ENCODE measurements around the gene SEMA5B. TPM values are rescaled to one million over a fixed set of nuclear protein-coding genes. Genes with fewer than 3 reads are reported as not detected.

The SEMA5B gene
- total RNA-seq, 1 donor from 2014 or later, result 61.1 TPM

- peaks cover 2% of the 10 kb centered on the region for H3K9me3 Mint-ChIP-seq (ENCODE audit: unreplicated experiment)
- peaks cover 25% of the 10 kb centered on the region for H3K4me1 Mint-ChIP-seq (ENCODE audit: low read depth, unreplicated experiment)
- H3K27me3 Mint-ChIP-seq (ENCODE audit: unreplicated experiment), result peaks cover 2% of the 10 kb centered on the region
- H3K4me3 Mint-ChIP-seq (ENCODE audit: unreplicated experiment), result no peak overlapping the region
- no peak overlapping the region for H3K27ac Mint-ChIP-seq (ENCODE audit: unreplicated experiment)
- no peak for DNase-seq
- TF ChIP-seq CTCF (IDR thresholded peaks at IDR 0.05; ENCODE audit: partially characterized antibody, unreplicated experiment), result no peak
- no peaks in the 10 kb centered on the region for H3K36me3 Mint-ChIP-seq (ENCODE audit: unreplicated experiment)
These were observed 90.6 kb downstream of the SEMA5B start for GRCh38 chr3:122936986-122937385.

GRCh38 chr3:122936335-122936734 is 91.2 kb downstream of the SEMA5B start:
- DNase-seq, result no peak
- no peak for TF ChIP-seq CTCF (IDR thresholded peaks at IDR 0.05; ENCODE audit: partially characterized antibody, unreplicated experiment)
- H3K27ac Mint-ChIP-seq (ENCODE audit: unreplicated experiment), result no peak overlapping the region
- peaks cover 2% of the 10 kb centered on the region for H3K9me3 Mint-ChIP-seq (ENCODE audit: unreplicated experiment)
- no peaks in the 10 kb centered on the region for H3K36me3 Mint-ChIP-seq (ENCODE audit: unreplicated experiment)
- H3K4me1 Mint-ChIP-seq (ENCODE audit: low read depth, unreplicated experiment), result peaks cover 25% of the 10 kb centered on the region
- peaks cover 2% of the 10 kb centered on the region for H3K27me3 Mint-ChIP-seq (ENCODE audit: unreplicated experiment)
- H3K4me3 Mint-ChIP-seq (ENCODE audit: unreplicated experiment), result no peak overlapping the region

GRCh38 chr3:122934251-122934650 is 93.3 kb downstream of the SEMA5B start:
- TF ChIP-seq CTCF (IDR thresholded peaks at IDR 0.05; ENCODE audit: partially characterized antibody, unreplicated experiment), result no peak
- DNase-seq, result no peak
- Mint-ChIP-seq H3K27ac (ENCODE audit: unreplicated experiment) (no peak overlapping the region), H3K36me3 (ENCODE audit: unreplicated experiment) (no peaks in the 10 kb centered on the region), H3K27me3 (ENCODE audit: unreplicated experiment) (peaks cover 5% of the 10 kb centered on the region), H3K4me1 (ENCODE audit: low read depth, unreplicated experiment) (peaks cover 27% of the 10 kb centered on the region), H3K9me3 (ENCODE audit: unreplicated experiment) (peaks cover 3% of the 10 kb centered on the region), H3K4me3 (ENCODE audit: unreplicated experiment) (no peak overlapping the region)

GRCh38 chr3:122932251-122932967 is 95.2 kb downstream of the SEMA5B start:
- no peak for TF ChIP-seq CTCF (IDR thresholded peaks at IDR 0.05; ENCODE audit: partially characterized antibody, unreplicated experiment)
- H3K4me3 Mint-ChIP-seq (ENCODE audit: unreplicated experiment), result no peak overlapping the region
- peaks cover 25% of the 10 kb centered on the region for H3K4me1 Mint-ChIP-seq (ENCODE audit: low read depth, unreplicated experiment)
- H3K9me3 Mint-ChIP-seq (ENCODE audit: unreplicated experiment), result peaks cover 3% of the 10 kb centered on the region
- DNase-seq, result no peak
- H3K36me3 Mint-ChIP-seq (ENCODE audit: unreplicated experiment), result no peaks in the 10 kb centered on the region
- no peak overlapping the region for H3K27ac Mint-ChIP-seq (ENCODE audit: unreplicated experiment)
- H3K27me3 Mint-ChIP-seq (ENCODE audit: unreplicated experiment), result peaks cover 9% of the 10 kb centered on the region

GRCh38 chr3:122931636-122932035 is 95.9 kb downstream of the SEMA5B start:
- peaks cover 9% of the 10 kb centered on the region for H3K27me3 Mint-ChIP-seq (ENCODE audit: unreplicated experiment)
- H3K36me3 Mint-ChIP-seq (ENCODE audit: unreplicated experiment), result no peaks in the 10 kb centered on the region
- DNase-seq, result no peak
- no peak for TF ChIP-seq CTCF (IDR thresholded peaks at IDR 0.05; ENCODE audit: partially characterized antibody, unreplicated experiment)
- peaks cover 22% of the 10 kb centered on the region for H3K4me1 Mint-ChIP-seq (ENCODE audit: low read depth, unreplicated experiment)
- H3K27ac Mint-ChIP-seq (ENCODE audit: unreplicated experiment), result no peak overlapping the region
- H3K9me3 Mint-ChIP-seq (ENCODE audit: unreplicated experiment), result peaks cover 3% of the 10 kb centered on the region
- no peak overlapping the region for H3K4me3 Mint-ChIP-seq (ENCODE audit: unreplicated experiment)

Measured in glutamatergic neuron (in vitro differentiated cells).